NCI-H2171 (cell line): ENCODE measurements around the gene RYR2.

ENCODE experiments used
- DNase-seq: peaks from one replicate; lab custom pipeline; 2025; lab: John Stamatoyannopoulos, UW

The RYR2 gene

GRCh38 chr1:237041795-237042525 lies at the start of gene RYR2:
Gene RYR2 (plus strand): TSS chr1:237042184. CDS start chr1:237042522, 338 bp downstream.
- DNase-seq: peak; percentile 80

- DNase-seq: no peak
Observed at GRCh38 chr1:236992449-236992848, 49.5 kb upstream of the RYR2 start.

- DNase-seq: no peak
Observed at GRCh38 chr1:236994450-236994849, 47.5 kb upstream of the RYR2 start.

- no peak for DNase-seq
Observed at GRCh38 chr1:236997361-236997760, 44.6 kb upstream of the RYR2 start.

- DNase-seq: no peak
Observed at GRCh38 chr1:236997882-236998281, 44.1 kb upstream of the RYR2 start.

GRCh38 chr1:236998546-236998945 lies 43.4 kb upstream of the RYR2 start:
- DNase-seq: peak; percentile 7

GRCh38 chr1:237000191-237000590 lies 41.8 kb upstream of the RYR2 start:
- DNase-seq: no peak

- DNase-seq: no peak
Observed at GRCh38 chr1:237003516-237003915, 38.5 kb upstream of the RYR2 start.

GRCh38 chr1:237004116-237004515 lies 37.9 kb upstream of the RYR2 start, which contains the start of gene MT1HL1:
Gene MT1HL1 (minus strand): TSS chr1:237004441. CDS start chr1:237004372, 69 bp downstream.
- no peak for DNase-seq

GRCh38 chr1:237005674-237006073 lies 36.3 kb upstream of the RYR2 start:
- DNase-seq: no peak

GRCh38 chr1:237007147-237007881 lies 34.7 kb upstream of the RYR2 start:
- DNase-seq: no peak

GRCh38 chr1:237009611-237010010 lies 32.4 kb upstream of the RYR2 start:
- DNase-seq: no peak

- DNase-seq: no peak
Observed at GRCh38 chr1:237011432-237011831, 30.6 kb upstream of the RYR2 start.

GRCh38 chr1:237012361-237012760 lies 29.6 kb upstream of the RYR2 start:
- no peak for DNase-seq

- peak; percentile 52 for DNase-seq
Observed at GRCh38 chr1:237012788-237013383, 29.1 kb upstream of the RYR2 start.

GRCh38 chr1:237013608-237014007 lies 28.4 kb upstream of the RYR2 start:
- DNase-seq: no peak

GRCh38 chr1:237016626-237017025 lies 25.4 kb upstream of the RYR2 start:
- no peak for DNase-seq

GRCh38 chr1:237018896-237019295 lies 23.1 kb upstream of the RYR2 start:
- DNase-seq: no peak

- no peak for DNase-seq
Observed at GRCh38 chr1:237025358-237026074, 16.5 kb upstream of the RYR2 start.

GRCh38 chr1:237029240-237029639 lies 12.7 kb upstream of the RYR2 start:
- no peak for DNase-seq

GRCh38 chr1:237029850-237030535 lies 12.0 kb upstream of the RYR2 start:
- no peak for DNase-seq

- no peak for DNase-seq
Observed at GRCh38 chr1:237031480-237031879, 10.5 kb upstream of the RYR2 start.
